Activated CD4-positive, alpha-beta T cell treated with anti-CD3 and anti-CD28 coated beads, Interleukin-2, amount 10 ng/mL, durations not matched to agents 24 days and 14 days (primary cell): Measurements from ENCODE around the gene PTPRC. TPM values are rescaled to one million over a fixed set of nuclear protein-coding genes. Genes with fewer than 3 reads are reported as not detected.

ENCODE experiments used
- DNase-seq: peaks from one replicate; pipeline ENCODE4 v3.0.0; 2022
- H3K27ac Mint-ChIP-seq: one replicate; pipeline ENCODE4 v1.8.0; 2022; ENCODE audit warnings: mild to moderate bottlenecking, mixed read lengths
- H3K27me3 Mint-ChIP-seq: one replicate; pipeline ENCODE4 v1.8.0; 2022; ENCODE audit warnings: mixed read lengths
- H3K36me3 Mint-ChIP-seq: one replicate; pipeline ENCODE4 v1.8.0; 2022; ENCODE audit warnings: low read depth, mild to moderate bottlenecking, mixed read lengths
- H3K4me1 Mint-ChIP-seq: one replicate; pipeline ENCODE4 v1.8.0; 2021; ENCODE audit warnings: mixed read lengths
- H3K4me3 Mint-ChIP-seq: one replicate; pipeline ENCODE4 v1.8.0; 2022; ENCODE audit warnings: mild to moderate bottlenecking, moderate library complexity, mixed read lengths
- H3K9me3 Mint-ChIP-seq: one replicate; pipeline ENCODE4 v1.8.0; 2021; ENCODE audit warnings: mixed read lengths
- intact Hi-C: fragments of 100-400 bp; cut with micrococcal nuclease; formaldehyde crosslinking; loops from one replicate; pipeline ENCODE4 v1.15.1; 2023
- total RNA-seq: library from RNA; stranded (reverse); gene quantifications from 2 replicates; pipeline ENCODE4 v1.2.3, GENCODE V29; 2022

PTPRC gene
- total RNA-seq, 1 donor from 2014 or later, result 438 TPM

DNA sequence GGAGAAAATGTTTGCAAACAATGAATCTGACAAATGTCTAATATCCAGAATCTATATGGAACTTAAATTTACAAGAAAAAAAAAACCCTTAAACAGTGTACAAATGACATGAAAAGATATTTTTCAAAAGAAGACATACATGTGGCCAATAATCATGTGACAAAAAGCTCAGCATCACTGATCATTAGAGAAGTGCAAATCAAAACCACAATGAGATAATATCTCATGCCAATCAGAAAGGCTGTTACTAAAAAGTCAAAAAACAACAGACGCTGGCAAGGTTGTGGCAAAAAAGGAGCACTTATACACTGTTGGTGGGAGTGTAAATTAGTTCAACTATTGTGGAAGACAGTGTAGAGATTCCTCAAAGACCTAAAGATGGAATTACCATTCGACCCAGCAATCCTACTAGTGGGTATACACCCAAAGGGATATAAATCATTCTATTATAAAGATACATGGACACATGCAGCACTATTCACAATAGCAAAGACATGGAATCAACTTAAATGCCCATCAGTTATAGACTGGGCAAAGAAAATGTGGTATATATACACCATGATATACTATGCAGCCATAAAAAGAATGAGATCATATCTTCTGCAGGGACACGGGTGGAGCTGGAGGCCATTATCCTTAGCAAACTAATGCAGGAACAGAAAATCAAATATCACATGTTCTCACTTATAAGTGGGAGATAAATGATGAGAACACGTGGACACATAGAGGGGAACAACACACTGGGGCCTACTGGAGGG is 123.2 kb downstream of the PTPRC start:
- intact Hi-C loops, result no loop called here
- no peak overlapping the region for H3K27ac Mint-ChIP-seq

GRCh38 chr1:198763298-198763714 is 124.5 kb downstream of the PTPRC start:
- H3K27ac Mint-ChIP-seq, result no peak overlapping the region
- intact Hi-C loops, result no loop called here
- H3K27me3 Mint-ChIP-seq, result no peaks in the 10 kb centered on the region
- no peak for DNase-seq
- peaks cover 9% of the 10 kb centered on the region for H3K4me1 Mint-ChIP-seq
- no peak overlapping the region for H3K4me3 Mint-ChIP-seq
- H3K36me3 Mint-ChIP-seq, result peaks cover 6% of the 10 kb centered on the region
- no peaks in the 10 kb centered on the region for H3K9me3 Mint-ChIP-seq

More for the DNA sequence above, 123.2 kb downstream of the PTPRC start:
- Mint-ChIP-seq H3K27me3 (no peaks in the 10 kb centered on the region), H3K4me1 (peaks cover 9% of the 10 kb centered on the region), H3K4me3 (no peak overlapping the region), H3K9me3 (no peaks in the 10 kb centered on the region), H3K36me3 (peaks cover 8% of the 10 kb centered on the region)
- DNase-seq, result no peak

DNA sequence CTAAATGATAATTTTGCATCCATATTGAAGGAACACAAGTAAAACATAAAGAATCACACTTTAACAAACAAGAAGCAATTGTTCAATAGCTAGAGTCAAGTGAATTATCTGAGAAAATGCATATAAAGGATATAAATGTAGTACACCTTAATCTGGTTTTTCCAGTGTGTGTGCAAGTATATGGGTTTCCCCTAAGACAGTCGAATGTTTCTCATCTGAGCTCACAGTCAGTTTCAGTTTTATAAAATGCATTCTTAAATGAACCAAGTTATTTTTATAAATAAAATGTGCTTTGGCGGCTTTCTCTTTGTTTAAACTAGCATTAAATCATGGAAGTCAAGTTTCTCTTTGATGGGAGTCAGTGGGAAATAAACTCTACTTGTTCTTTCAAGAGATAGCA is 125.9 kb downstream of the PTPRC start:
- DNase-seq, result no peak
- H3K27ac Mint-ChIP-seq, result no peak overlapping the region
- peaks cover 9% of the 10 kb centered on the region for H3K4me1 Mint-ChIP-seq
- H3K27me3 Mint-ChIP-seq, result peaks cover 2% of the 10 kb centered on the region
- intact Hi-C loops, result no loop called here
- peaks cover 6% of the 10 kb centered on the region for H3K36me3 Mint-ChIP-seq
- no peak overlapping the region for H3K4me3 Mint-ChIP-seq
- H3K9me3 Mint-ChIP-seq, result no peaks in the 10 kb centered on the region

GRCh38 chr1:198765416-198765815 is 126.6 kb downstream of the PTPRC start:
- Mint-ChIP-seq H3K4me3 (no peak overlapping the region), H3K4me1 (peaks cover 9% of the 10 kb centered on the region), H3K36me3 (peaks cover 2% of the 10 kb centered on the region), H3K27me3 (peaks cover 2% of the 10 kb centered on the region), H3K9me3 (no peaks in the 10 kb centered on the region), H3K27ac (no peak overlapping the region)
- DNase-seq, result no peak
- intact Hi-C loops, result no loop called here

DNA sequence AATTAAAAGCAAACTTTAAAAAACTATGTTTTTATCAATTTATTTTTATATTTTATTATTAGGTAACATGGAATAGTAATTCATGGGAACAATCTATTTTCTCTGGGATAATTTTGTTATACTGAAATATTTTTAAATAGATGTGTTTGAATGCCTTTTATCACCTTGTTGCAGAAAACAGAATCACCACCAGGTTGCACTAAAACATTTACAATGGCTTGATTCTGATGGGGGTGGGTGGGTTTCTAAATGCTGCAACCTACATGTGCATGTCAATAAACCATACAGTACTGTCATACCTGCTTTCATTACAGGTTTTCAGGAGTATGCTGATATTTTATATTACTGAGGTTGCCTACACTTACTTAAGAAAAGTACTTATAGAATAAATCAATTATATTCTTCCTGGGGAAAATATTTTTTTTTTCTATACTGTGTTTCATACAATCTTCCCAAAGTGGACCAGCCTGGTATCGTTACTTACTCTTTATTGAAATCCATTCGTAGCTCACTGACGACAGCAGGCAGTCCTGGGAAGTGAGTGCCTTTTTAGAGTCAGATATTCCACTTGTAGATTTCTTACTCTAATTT is 132.8 kb downstream of the PTPRC start:
- H3K27me3 Mint-ChIP-seq, result peaks cover 2% of the 10 kb centered on the region
- intact Hi-C loops, result loop anchor here (2.0 to 10.0 kb wide), 4 partner anchors 163 to 781 kb away; no protein-coding TSS in a partner anchor
- no peaks in the 10 kb centered on the region for H3K9me3 Mint-ChIP-seq
- H3K36me3 Mint-ChIP-seq, result no peaks in the 10 kb centered on the region
- H3K27ac Mint-ChIP-seq, result no peak overlapping the region
- peaks cover 14% of the 10 kb centered on the region for H3K4me1 Mint-ChIP-seq
- peak; percentile 69 for DNase-seq
- H3K4me3 Mint-ChIP-seq, result no peak overlapping the region

DNA sequence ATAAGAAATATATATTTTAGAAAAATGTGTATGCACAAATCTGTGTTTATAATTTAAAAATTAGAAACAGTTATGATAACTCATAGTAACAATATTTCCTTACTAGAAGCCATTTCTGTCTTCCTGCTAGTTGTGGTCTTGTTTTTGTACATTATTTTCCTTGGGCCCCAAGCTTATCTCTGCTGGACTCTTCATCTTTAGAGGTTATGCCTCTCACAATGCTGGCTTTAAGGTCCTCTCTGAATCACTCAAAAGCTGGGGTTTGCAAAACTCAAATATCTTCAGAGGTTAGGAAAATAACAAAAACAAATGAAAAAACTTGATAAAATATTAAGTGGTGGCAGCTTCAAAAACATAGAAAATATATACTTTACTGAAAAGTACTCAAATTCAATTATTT is 133.8 kb downstream of the PTPRC start:
- Mint-ChIP-seq H3K27ac (no peak overlapping the region), H3K4me1 (peaks cover 19% of the 10 kb centered on the region), H3K36me3 (no peaks in the 10 kb centered on the region), H3K27me3 (peaks cover 2% of the 10 kb centered on the region), H3K9me3 (no peaks in the 10 kb centered on the region), H3K4me3 (no peak overlapping the region)
- intact Hi-C loops, result loop anchor here (10.0 kb wide), 2 partner anchors 162 to 692 kb away; no protein-coding TSS in a partner anchor
- no peak for DNase-seq

- H3K4me3 Mint-ChIP-seq, result no peak overlapping the region
- intact Hi-C loops, result loop anchor here (10.0 kb wide), 2 partner anchors 162 to 692 kb away; no protein-coding TSS in a partner anchor
- H3K27ac Mint-ChIP-seq, result no peak overlapping the region
- no peaks in the 10 kb centered on the region for H3K9me3 Mint-ChIP-seq
- no peaks in the 10 kb centered on the region for H3K36me3 Mint-ChIP-seq
- peaks cover 2% of the 10 kb centered on the region for H3K27me3 Mint-ChIP-seq
- H3K4me1 Mint-ChIP-seq, result peaks cover 19% of the 10 kb centered on the region
- DNase-seq, result no peak
These were observed 134.2 kb downstream of the PTPRC start for GRCh38 chr1:198773030-198773429.

- Mint-ChIP-seq H3K4me1 (peaks cover 19% of the 10 kb centered on the region), H3K27ac (no peak overlapping the region), H3K27me3 (peaks cover 2% of the 10 kb centered on the region), H3K9me3 (no peaks in the 10 kb centered on the region), H3K4me3 (no peak overlapping the region), H3K36me3 (no peaks in the 10 kb centered on the region)
- intact Hi-C loops, result loop anchor here (10.0 kb wide), 2 partner anchors 161 to 691 kb away; no protein-coding TSS in a partner anchor
- DNase-seq, result no peak
These were observed 134.7 kb downstream of the PTPRC start for GRCh38 chr1:198773523-198773922.

DNA sequence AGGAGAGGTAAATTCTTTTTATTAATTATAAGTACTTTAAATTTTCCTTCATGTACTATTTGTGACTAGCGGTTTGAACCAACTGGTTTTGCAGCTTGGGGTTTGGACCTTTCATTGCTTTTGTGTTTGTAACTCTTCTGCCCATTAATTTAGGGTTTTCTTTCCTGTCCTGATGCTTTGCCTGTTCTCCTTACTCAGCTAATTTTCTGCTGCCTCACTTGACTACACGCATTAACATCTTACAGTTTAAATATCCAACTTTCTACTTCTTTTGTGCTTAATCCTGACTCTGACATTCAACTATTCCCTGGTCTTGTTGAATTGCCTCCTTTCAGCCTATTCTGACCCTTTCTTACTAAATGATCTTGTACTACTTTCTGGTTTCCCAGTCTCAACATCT is 135.6 kb downstream of the PTPRC start:
- no peak for DNase-seq
- Mint-ChIP-seq H3K27ac (no peak overlapping the region), H3K27me3 (peaks cover 2% of the 10 kb centered on the region), H3K4me3 (no peak overlapping the region), H3K36me3 (no peaks in the 10 kb centered on the region), H3K4me1 (peaks cover 19% of the 10 kb centered on the region), H3K9me3 (no peaks in the 10 kb centered on the region)
- intact Hi-C loops, result loop anchor here (10.0 kb wide), 2 partner anchors 160 to 690 kb away; no protein-coding TSS in a partner anchor

- H3K36me3 Mint-ChIP-seq, result no peaks in the 10 kb centered on the region
- intact Hi-C loops, result loop anchor here (10.0 kb wide), 2 partner anchors 159 to 689 kb away; no protein-coding TSS in a partner anchor
- no peaks in the 10 kb centered on the region for H3K27me3 Mint-ChIP-seq
- peaks cover 19% of the 10 kb centered on the region for H3K4me1 Mint-ChIP-seq
- no peak overlapping the region for H3K27ac Mint-ChIP-seq
- no peaks in the 10 kb centered on the region for H3K9me3 Mint-ChIP-seq
- no peak for DNase-seq
- no peak overlapping the region for H3K4me3 Mint-ChIP-seq
These were observed 136.8 kb downstream of the PTPRC start for GRCh38 chr1:198775606-198776005.

- no peak overlapping the region for H3K27ac Mint-ChIP-seq
- intact Hi-C loops, result loop anchor here (10.0 kb wide), 2 partner anchors 158 to 688 kb away; no protein-coding TSS in a partner anchor
- H3K4me1 Mint-ChIP-seq, result peaks cover 19% of the 10 kb centered on the region
- no peak overlapping the region for H3K4me3 Mint-ChIP-seq
- no peaks in the 10 kb centered on the region for H3K27me3 Mint-ChIP-seq
- no peak for DNase-seq
- no peaks in the 10 kb centered on the region for H3K36me3 Mint-ChIP-seq
- H3K9me3 Mint-ChIP-seq, result no peaks in the 10 kb centered on the region
These were observed 137.8 kb downstream of the PTPRC start for GRCh38 chr1:198776602-198777029.

DNA sequence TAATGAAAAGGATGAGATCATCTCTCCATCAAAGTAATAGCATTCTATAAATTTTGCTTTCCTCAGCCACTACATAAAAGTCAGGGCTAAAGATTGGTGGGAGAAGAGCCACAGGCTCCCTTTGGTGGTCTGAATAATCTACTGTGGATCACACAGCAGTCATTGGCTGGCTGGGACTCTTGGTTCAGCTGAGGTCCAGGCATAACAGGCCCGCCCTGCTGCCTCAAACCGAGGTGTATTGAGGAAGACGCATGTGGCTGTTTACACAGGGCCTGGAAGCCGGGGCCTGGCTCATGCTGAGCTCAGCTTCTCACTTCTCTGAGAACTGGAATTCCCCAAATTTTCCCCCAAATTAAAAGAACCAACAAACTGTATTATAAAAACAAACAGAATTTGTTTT is 139.2 kb downstream of the PTPRC start:
- Mint-ChIP-seq H3K9me3 (no peaks in the 10 kb centered on the region), H3K36me3 (no peaks in the 10 kb centered on the region), H3K4me3 (no peak overlapping the region), H3K27me3 (no peaks in the 10 kb centered on the region), H3K4me1 (peaks cover 15% of the 10 kb centered on the region), H3K27ac (no peak overlapping the region)
- intact Hi-C loops, result loop anchor here (10.0 kb wide), 2 partner anchors 157 to 687 kb away; no protein-coding TSS in a partner anchor
- DNase-seq, result no peak

- no peak for DNase-seq
- Mint-ChIP-seq H3K4me1 (peaks cover 11% of the 10 kb centered on the region), H3K36me3 (no peaks in the 10 kb centered on the region), H3K27me3 (no peaks in the 10 kb centered on the region), H3K9me3 (no peaks in the 10 kb centered on the region), H3K27ac (no peak overlapping the region), H3K4me3 (no peak overlapping the region)
- intact Hi-C loops, result no loop called here
These were observed 141.5 kb downstream of the PTPRC start for GRCh38 chr1:198780376-198780775.

- DNase-seq, result no peak
- intact Hi-C loops, result no loop called here
These were observed 149.8 kb downstream of the PTPRC start for GRCh38 chr1:198788561-198789064.

More at GRCh38 chr1:198788561-198789064, 149.8 kb downstream of the PTPRC start:
- no peaks in the 10 kb centered on the region for H3K36me3 Mint-ChIP-seq
- H3K4me3 Mint-ChIP-seq, result no peak overlapping the region
- no peaks in the 10 kb centered on the region for H3K27me3 Mint-ChIP-seq
- H3K27ac Mint-ChIP-seq, result no peak overlapping the region
- no peaks in the 10 kb centered on the region for H3K4me1 Mint-ChIP-seq
- peaks cover 19% of the 10 kb centered on the region for H3K9me3 Mint-ChIP-seq
